IPS-NIHi11 (cell line): ENCODE measurements around the gene GPN1.
"Not testable (repeated sequence)": the region's sequence is repeated elsewhere in the genome, so short reads cannot be mapped to it uniquely, and the experiment has no call there.

Experiments used
- DNase-seq: peaks from one replicate; pipeline ENCODE4 v3.0.0; 2012; ENCODE audit warnings: mixed read lengths, low spot score

GPN1 gene

DNA sequence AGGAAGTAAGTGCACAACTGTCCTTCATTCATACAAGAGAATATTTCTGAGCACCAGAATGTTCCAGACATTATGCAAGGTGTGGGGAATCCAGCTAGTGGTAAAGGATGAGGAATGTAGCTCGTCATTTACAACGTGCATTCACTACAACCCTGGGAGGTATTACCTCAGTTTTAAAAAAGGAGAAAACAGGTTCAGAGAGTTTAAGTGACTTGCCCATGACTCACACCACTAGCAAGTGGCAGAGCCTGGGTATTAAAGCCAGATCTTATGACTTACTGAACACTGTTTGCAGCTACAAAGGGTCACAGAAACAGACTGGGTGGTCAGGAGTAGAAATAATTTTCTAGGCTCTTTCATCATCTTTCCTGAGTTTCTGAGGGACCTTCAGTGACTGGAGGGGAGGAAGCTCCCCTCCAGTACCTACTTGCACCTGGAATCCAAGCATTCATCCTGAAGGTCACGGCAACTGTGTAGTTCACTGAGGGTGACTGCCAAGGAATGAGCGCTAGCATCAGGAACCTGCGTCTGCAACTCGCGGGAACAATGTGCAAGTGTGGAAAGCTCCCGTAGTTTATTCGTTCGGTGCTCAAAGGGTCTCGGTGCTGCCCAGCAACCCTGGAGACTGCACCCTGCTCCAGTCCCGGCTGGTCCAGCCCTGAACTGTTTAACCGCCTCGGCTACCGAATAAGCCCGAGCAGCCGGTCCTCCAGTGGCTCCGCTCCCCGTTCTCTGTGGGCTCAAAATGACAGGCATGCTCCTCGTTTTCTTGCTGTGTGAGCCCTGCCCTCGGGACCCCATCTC lies 685 bp upstream of the GPN1 start:
- peak; percentile 11 for DNase-seq

DNA sequence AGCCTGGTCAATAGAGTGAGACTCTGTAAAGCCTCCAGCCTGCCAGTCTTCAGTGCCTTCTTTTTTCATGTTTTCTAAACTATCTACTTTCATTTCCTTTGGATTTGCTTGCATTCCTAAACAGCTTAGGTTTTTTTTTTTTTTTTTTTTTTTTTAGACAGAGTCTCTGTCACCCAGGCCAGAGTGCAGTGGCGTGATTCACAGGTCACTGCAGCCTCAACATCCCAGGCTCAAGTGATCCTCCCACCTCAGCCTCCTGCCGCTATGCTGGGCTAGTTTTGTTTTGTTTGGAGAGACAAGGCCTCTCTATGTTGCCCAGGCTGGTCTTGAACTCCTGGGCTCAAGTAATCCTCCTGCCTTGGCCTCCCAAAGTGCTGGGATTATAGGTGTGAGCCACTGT lies 1.4 kb downstream of the GPN1 start:
- DNase-seq: not testable (repeated sequence)

DNA sequence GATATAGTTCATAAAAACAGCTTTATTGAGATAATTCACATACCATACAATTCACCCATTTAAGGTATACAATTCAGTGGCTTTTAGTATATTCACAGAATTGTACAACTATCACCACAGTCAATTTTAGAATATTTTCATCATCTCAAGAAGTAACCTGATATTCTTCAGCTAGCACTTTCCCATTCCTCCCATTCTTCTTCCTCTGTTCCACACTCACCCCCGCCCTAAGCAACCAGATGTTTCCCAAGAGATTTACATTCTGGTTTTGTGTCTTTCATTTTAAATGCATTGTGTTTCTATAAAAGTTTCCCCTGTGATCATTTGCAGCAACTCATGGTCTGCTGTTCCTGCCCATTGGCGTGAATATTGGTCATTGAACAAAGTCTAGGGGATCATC lies 5.4 kb downstream of the GPN1 start:
- no peak for DNase-seq

DNA sequence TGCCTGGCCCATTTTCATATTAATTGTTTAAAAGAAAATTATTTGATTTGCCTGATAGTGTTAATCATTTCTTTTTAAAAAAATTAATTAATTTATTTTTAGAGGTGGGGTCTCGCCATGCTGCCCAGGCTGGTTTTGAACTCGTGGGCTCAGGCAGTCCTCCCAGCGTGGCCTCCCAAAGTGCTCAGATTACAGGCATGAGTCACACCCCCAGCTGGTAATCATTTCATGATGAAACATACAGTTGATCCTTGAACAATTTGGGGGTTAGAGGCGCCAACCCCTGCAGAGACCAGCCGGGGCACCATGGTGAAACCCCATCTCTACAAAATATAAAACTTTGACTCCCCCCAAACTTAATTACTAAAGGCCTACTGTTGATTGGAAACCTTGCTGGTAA lies 7.9 kb downstream of the GPN1 start:
- DNase-seq: no peak

DNA sequence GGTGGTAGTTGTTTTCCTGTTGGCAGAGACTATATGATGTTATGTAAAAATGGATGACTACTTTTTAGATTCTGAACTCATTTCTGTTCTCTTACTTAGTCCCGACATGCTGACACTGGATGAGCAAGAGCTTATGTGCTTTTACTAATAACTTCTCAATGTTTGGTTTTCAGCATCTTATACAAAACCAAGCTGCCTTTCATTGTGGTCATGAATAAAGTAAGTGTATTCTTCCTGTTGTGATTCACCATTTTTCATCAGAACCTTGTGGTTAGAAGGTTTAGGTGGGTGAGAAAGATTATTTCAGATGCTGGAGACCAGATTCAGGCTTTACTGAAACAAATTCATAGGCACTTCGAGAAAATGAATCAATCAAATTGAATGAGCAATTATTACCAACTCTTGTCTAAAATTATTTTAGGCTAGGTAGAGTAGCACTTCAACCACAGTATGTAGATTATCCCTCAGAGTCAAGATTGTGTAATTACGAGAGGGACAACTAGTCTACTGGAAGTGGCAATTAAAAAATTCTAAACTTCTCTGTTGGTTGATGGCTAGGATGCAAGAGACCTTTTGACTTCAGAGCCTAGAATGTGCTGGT lies 9.3 kb downstream of the GPN1 start:
- DNase-seq: no peak

DNA sequence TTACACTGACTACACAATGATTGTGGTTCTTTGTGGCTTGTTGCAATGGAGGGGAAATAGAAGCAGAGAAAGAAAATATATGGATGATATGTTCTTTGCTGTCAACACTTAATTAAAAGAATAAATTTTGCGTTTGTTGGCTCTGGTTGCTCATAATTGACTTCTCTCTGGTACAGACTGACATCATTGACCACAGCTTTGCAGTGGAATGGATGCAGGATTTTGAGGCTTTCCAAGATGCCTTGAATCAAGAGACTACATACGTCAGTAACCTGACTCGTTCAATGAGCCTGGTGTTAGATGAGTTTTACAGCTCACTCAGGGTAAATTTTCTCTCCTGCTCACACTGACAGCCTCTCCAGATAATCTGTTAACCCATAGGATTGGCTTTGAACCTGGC lies 9.9 kb downstream of the GPN1 start:
- no peak for DNase-seq

DNA sequence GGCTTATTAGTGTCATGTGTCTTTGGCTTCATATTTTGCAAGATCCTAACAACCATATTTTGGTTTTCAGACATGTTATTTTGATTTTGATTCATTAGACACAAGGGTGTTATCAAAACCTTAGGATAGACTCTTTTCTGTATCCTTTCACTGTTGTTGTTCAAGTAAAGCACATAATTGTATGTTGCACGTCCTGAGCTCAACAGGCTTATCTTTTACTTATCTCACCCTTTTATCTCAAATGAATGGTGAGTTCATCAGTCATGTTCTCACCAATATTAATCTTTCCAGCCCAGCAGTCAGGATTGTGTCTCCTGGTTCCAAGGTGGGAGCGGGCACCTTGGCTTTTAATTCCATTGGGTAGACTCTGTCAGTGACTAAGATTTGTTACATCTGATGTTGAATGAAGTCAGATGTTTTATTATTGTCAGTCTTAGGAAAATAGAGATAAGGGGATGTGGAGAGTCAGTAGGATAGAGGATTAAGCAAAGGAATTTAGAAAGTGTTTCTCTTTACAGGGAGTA lies 11.9 kb downstream of the GPN1 start:
- no peak for DNase-seq

DNA sequence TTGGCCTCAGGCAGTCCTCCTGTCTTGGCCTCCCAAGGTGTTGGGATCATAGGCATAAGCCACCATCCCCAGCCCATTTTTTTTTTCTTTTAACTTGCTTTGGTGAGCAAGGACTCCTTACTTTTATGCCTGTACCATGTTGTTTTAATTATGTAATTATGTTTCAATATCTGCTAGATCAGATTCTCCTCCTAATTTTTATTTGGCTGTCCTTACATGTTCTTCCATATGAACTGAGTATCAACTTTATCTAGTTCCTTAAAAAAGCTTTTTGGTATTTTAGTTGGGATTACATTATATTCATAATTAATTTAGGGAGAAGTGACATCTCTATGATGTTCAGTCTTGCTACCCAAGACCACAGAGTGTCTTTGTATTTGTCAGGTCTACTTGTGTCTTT lies 16.3 kb downstream of the GPN1 start:
- no peak for DNase-seq

DNA sequence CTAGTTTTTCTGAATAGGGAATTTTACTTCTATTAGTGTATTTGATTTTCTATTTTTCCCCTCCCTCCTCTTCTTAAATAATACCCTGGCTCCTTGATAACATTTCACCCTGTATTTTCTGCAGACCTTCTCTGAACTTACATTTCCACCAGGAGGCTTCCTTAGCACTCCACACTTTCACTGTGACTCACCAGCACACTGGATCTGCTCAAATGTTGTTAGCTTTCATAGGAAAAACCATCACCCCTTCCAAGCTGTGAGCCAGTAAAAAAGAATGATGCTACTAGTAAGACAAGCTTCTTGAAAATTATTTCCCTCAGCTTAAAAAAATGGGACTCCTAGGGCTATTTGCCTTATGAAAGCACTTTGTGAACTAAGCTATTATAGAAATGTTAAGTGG lies 18.4 kb downstream of the GPN1 start:
- DNase-seq: no peak

DNA sequence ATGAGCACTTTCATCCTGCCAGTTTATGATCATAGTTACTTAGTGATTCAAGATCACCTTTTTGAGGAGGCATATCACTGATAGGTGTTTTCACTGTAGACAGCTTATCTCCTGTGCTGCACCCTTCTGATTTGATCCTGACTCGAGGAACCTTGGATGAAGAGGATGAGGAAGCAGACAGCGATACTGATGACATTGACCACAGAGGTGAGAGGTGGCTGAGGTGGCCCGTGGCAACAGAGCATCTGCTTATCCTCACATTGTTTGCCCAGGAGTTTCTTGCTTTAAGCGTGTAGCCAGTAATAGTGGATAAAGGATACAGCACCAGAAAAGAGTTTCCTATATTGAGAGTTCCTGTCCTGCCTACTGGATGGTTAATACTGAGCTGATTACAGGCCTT lies 18.9 kb downstream of the GPN1 start:
- no peak for DNase-seq

DNA sequence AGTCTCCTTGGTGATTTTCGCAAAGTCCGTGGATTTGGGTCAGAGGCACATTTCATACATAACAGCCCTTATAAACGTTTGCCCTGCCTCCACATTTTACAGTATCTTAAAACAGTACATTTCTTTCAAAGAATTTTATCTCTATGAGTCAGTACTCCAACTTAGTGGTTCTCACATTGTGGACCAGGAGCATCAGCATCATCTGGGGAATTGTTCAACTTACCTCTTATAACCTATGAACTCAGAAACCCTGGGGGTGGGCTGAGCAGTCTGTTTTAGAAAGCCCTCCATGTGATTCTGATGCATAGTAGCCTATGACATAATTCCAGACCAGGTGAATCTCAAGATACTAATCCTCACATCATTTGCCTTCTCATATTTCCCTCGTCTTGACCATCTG lies 22.2 kb downstream of the GPN1 start:
- no peak for DNase-seq

DNA sequence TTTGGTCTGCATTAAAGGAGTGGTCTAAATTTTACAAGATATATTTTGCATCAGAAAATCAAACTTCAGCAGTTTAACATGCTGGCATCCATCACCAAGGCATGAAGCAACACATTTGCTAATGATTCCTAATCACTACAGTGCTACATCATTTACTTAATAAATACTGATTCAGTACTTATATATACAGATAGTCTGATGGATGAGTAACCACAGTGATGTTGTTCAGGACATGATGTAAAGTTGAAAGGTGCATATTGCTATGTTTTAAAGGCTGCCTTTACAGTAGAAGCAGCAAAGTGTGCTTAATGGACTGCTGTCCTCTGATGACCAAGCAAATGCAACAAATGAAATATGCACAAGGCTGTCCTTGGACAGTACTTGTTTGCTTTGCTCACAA lies 23.5 kb downstream of the GPN1 start:
- no peak for DNase-seq

DNA sequence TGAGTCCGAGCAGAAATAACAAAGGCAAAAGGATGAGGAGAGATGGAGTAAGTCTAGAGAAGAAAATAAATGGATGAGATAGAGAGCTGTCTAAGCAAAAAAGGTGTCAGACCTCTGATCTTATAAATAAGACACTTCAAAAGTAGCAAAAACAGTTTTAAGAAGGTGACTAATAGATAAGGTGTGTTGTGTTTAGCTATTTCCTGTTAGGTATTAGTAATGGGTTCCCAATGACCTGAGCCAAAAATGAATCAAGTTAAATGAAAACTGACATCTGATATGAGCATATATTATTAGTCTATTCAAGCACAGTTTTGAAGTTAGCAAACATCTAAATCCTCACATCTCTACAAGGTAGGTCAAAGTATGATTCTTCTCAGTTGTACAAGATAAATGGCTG lies 23.9 kb downstream of the GPN1 start:
- DNase-seq: no peak

DNA sequence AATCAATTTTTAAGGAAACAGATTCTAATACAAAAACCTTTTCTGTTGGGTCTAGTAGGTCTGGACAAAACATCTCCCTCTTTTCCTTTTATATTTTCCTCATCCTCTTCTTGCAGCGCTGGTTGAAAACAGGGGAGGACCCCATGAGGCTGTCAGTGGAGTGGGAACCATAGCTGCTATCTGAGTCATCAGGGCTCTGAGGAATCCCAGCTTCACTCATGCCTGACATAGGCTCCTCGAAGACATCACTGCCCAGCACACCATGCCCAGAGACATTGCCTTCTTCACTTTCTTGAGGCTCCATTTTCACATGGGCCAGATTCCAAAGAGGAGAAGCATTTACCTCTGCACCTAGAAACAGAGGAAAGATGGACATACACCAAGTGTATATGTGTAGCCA lies 24.5 kb downstream of the GPN1 start:
- DNase-seq: no peak

DNA sequence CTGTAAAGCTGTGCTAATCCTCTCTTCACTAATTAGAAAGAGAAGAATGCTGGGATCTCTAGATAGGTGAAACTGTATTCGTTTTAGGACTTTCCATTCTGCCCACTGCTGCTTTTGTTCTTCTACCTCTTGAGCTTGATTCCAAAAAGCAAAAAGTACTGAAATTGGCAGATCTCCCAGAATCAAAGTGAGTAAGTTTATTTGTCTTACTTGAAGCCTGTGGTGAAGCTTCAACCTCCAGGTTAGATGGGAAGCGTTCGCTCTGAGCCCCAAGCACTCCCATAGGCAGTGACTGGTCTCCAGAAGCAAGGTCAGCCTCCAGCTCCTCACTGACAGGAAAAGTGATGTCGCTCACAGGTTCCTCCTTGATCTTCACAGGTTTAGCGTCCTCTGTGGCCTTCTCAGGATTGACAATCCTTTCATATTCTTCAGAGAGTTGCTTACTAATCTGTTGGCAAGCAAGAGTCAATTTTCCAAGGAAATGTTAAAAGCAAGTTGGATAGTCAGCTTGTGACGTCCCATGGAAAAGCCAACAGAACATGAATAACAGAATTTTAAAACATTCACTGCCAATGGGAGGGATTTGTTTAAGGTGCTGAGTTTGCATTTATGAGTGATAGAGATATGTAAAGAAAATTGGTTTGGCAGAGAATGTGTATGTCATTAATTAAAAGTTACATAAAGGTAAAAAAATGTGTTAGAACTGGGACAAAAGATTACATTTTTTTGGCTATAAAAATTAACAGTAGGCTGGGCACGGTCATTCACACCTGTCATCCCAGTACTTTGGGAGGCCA lies 26.5 kb downstream of the GPN1 start:
- no peak for DNase-seq

DNA sequence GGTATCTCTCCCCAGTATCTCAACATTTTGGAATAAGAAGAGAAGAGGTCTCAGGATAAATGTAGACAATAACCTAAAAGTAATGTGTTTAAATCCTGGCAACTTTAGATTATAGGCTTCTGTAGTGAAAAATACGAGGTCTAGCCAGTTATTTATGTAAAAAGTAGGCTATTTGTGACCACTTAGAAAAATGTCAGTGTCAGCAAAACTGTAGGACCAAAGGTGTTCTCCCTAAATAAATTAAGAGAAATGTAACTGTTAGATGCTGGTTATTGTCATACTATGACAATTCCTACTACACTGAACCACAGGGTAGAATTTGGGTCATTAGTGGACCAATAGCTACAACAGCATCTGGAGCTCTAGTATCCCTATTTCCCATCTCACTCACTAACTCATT lies 32.5 kb downstream of the GPN1 start:
- DNase-seq: no peak

DNA sequence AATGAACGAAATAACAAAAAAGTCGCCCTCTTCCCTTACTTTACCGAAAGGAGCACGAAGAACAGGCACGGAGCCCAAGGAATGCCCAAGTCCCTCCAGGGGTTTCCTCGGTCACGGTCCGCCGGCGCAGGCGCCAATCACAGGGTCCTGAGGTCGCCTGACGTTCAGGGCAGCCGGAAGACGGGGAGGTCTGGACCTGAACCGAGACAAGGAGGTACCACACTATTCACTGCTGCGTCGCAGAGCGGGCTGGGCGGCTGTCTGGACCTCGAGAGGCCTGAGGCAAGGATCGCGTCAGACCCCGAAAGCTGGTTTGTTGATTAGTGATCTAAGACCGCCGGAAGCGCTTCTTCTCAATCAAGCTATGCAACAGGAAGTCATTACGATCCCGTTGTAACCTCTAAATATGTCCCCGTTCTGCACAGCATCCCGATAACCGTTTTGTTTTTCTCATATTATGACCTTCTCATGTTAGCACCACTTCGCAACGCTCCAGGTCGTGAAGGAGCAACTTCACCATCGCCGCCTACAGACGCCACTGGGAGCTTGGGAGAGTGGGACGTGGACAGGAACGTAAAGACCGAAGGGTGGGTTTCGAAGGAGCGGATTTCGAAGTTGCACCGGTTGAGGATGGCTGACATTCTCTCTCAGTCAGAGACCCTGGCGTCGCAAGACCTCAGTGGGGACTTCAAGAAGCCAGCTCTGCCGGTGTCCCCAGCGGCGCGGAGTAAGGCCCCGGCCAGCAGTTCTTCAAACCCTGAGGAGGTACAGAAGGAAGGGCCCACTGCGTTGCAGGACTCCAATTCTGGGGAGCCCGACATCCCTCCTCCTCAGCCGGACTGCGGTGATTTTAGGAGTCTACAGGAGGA lies 34.7 kb downstream of the GPN1 start, which contains the start of the genes SLC4A1AP and SUPT7L:
SLC4A1AP (plus strand) TSS at position 605 of the 869 bp plus-strand sequence; CDS start at position 631, 26 bp downstream.
SUPT7L (minus strand) TSS at position 330 of the 869 bp plus-strand sequence. CDS start 1,422 bp downstream, outside the sequence.
- peak; percentile 81 for DNase-seq

DNA sequence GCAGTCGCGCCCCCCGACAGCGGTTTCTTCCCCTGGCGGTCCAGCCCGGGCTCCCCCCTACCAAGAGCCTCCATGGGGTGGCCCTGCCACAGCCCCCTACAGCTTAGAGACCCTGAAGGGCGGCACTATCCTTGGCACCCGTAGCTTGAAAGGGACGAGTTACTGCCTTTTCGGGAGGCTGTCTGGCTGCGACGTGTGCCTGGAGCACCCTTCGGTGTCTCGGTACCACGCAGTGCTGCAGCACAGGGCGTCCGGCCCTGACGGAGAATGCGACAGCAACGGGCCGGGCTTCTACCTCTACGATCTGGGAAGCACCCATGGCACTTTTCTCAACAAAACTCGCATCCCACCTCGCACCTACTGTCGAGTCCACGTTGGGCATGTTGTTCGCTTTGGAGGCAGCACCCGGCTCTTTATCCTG lies 35.3 kb downstream of the GPN1 start:
- DNase-seq: no peak

DNA sequence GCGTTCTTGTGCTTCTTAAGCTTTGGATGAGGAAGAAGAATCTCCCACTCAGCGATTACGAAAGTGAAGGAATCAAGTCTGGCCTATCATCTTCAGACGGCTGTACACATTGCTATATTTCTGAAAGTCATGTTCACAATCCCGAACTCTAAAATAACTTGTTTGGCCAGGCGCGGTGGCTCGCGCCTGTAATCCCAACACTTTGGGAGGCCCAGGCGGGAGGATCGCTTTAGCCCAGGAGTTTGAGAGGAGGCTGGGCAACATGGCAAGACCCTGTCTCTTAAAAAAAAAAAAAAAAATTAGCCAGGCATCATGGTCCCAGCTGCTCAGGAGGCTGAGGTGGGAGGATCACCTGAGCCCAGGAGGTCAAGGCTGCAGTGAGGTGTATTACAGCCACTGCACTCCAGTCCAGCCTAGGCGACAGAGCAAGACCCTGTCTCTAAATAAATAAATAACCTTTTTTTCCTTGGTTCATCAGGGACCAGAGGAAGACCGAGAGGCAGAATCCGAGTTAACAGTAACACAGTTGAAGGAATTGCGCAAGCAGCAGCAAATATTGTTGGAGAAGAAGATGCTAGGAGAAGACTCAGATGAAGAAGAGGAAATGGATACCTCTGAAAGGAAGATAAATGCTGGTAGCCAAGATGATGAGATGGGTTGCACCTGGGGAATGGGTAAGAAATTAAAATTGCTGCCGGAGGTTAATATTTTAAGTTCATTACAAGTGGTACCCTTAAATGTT lies 35.9 kb downstream of the GPN1 start:
- no peak for DNase-seq

DNA sequence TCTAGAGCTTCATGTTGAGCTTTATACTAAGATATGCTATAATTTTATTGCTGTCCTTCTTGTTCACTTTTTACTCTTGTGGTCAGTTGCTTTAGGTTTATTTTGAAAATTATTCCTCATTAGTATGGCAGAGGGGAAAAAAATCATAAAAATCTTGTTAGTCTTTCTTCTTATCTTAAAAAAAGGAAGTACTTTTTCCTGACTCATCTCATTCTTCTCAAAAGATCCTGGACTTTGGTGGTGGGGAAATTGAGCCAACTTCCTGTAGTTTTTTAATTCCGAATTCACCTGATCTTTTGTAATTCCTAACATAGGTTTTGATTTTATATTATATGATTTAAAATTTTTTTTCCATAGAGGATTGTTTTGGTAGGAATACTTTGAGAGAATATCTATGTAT lies 38.6 kb downstream of the GPN1 start:
- no peak for DNase-seq

DNA sequence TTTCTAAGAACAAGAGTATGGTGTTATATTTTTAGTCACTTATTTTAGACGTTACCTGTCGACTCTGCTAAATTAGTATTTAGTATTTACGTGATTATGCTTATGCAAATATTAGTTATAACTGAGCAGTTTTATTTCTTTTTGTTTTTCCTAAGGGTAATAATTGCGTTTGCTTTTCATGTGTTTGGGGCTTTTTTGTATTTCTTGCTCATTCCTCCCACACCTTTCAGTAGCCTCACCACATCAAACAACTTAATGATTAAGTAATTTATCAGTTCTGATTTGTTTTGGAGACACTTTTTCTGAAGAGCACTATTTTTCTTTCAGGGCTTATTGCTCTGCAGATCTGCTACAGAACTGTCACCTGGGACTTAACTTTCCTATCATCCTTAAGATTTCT lies 42.4 kb downstream of the GPN1 start:
- DNase-seq: no peak
